Measurements from ENCODE around the gene TTLL4. TPM values are rescaled to one million over a fixed set of nuclear protein-coding genes. Genes with fewer than 3 reads are reported as not detected.
A peak's percentile ranks its signal among the peaks of the same experiment; 100 is the strongest.

Gene TTLL4
- total and polyA plus RNA-seq, 5 experiments from 2014 or later, result 2.2 to 23.1 (median 5.4) TPM

- no peaks in the 10 kb centered on the region for H3K27me3 Mint-ChIP-seq
- no peaks in the 10 kb centered on the region for H3K9me3 Mint-ChIP-seq
- POLR2A ChIA-PET, result no interaction called here
- peak overlapping the region in 1 of 10 donors; percentile 65 for H3K27ac Mint-ChIP-seq
- peaks cover 0 to 34% (median 14%) of the 10 kb centered on the region in 3 donors for H3K36me3 Mint-ChIP-seq
- DNase-seq, result no peak
- H3K4me1 Mint-ChIP-seq, result no peaks in the 10 kb centered on the region
- no peak overlapping the region for H3K4me3 Mint-ChIP-seq
- ATAC-seq, result no peak
Measured at GRCh38 chr2:218694405-218695145, 16.1 kb upstream of the TTLL4 start.

- ATAC-seq, result no peak
- H3K9me3 Mint-ChIP-seq, result no peaks in the 10 kb centered on the region
- no peaks in the 10 kb centered on the region for H3K4me1 Mint-ChIP-seq
- no peak overlapping the region for H3K4me3 Mint-ChIP-seq
- POLR2A ChIA-PET, result no interaction called here
- no peak for DNase-seq
- peaks cover 0 to 13% (median 6%) of the 10 kb centered on the region in 3 donors for H3K36me3 Mint-ChIP-seq
- no peaks in the 10 kb centered on the region for H3K27me3 Mint-ChIP-seq
- H3K27ac Mint-ChIP-seq, result no peak overlapping the region
Measured at GRCh38 chr2:218698885-218699284, 11.8 kb upstream of the TTLL4 start.

GRCh38 chr2:218701806-218702205 lies 8.8 kb upstream of the TTLL4 start:
- Mint-ChIP-seq H3K4me1 (no peaks in the 10 kb centered on the region), H3K4me3 (no peak overlapping the region), H3K36me3 (peaks cover 0 to 6% (median 4%) of the 10 kb centered on the region in 3 donors), H3K9me3 (no peaks in the 10 kb centered on the region), H3K27ac (no peak overlapping the region), H3K27me3 (peaks cover 0 to 3% (median 0%) of the 10 kb centered on the region in 5 donors)
- DNase-seq, result no peak
- no peak for ATAC-seq
- POLR2A ChIA-PET, result no interaction called here

- ATAC-seq (no peak), DNase-seq (no peak)
- H3K4me1 Mint-ChIP-seq, result no peaks in the 10 kb centered on the region
- peaks cover 0 to 6% (median 4%) of the 10 kb centered on the region in 3 donors for H3K36me3 Mint-ChIP-seq
- no peak overlapping the region for H3K4me3 Mint-ChIP-seq
- peak overlapping the region in 1 of 10 donors; percentile 1 for H3K27ac Mint-ChIP-seq
- H3K9me3 Mint-ChIP-seq, result no peaks in the 10 kb centered on the region
- POLR2A ChIA-PET, result no interaction called here
- peaks cover 0 to 7% (median 1%) of the 10 kb centered on the region in 5 donors for H3K27me3 Mint-ChIP-seq
Measured at GRCh38 chr2:218703341-218703740, 7.3 kb upstream of the TTLL4 start.

GRCh38 chr2:218708086-218708485 lies 2.5 kb upstream of the TTLL4 start:
- Mint-ChIP-seq H3K36me3 (no peaks in the 10 kb centered on the region), H3K4me1 (peaks cover 3 to 14% (median 12%) of the 10 kb centered on the region in 4 donors), H3K27ac (no peak overlapping the region), H3K27me3 (peaks cover 0 to 7% (median 1%) of the 10 kb centered on the region in 5 donors), H3K9me3 (no peaks in the 10 kb centered on the region), H3K4me3 (no peak overlapping the region)
- ATAC-seq (no peak), DNase-seq (no peak)
- POLR2A ChIA-PET, result no interaction called here

GRCh38 chr2:218709908-218710307 lies 727 bp upstream of the TTLL4 start:
- DNase-seq, result no peak
- Mint-ChIP-seq H3K27me3 (peaks cover 0 to 7% (median 1%) of the 10 kb centered on the region in 5 donors), H3K36me3 (no peaks in the 10 kb centered on the region), H3K27ac (peak overlapping the region in 1 of 10 donors; percentile 41), H3K4me1 (peaks cover 8 to 22% (median 20%) of the 10 kb centered on the region in 4 donors), H3K4me3 (peak overlapping the region; percentile 7 to 99 (median 96)), H3K9me3 (no peaks in the 10 kb centered on the region)
- ATAC-seq, result no peak
- POLR2A ChIA-PET, result interaction anchor here (0.7 to 2.3 kb wide), 9 partner anchors 35 to 677 kb away, joined by 3 to 7 read pairs (median 3); partner anchors contain the start of genes CNPPD1, CTDSP1, RNF25 and STK36

- POLR2A ChIA-PET, result interaction anchor here (0.7 to 2.3 kb wide), 11 partner anchors 12 to 676 kb away, joined by 3 to 7 read pairs (median 3); partner anchors contain the start of genes CNPPD1, CTDSP1, RNF25 and STK36
- DNase-seq (no peak), ATAC-seq (no peak)
- Mint-ChIP-seq H3K9me3 (no peaks in the 10 kb centered on the region), H3K4me1 (peaks cover 10 to 23% (median 22%) of the 10 kb centered on the region in 4 donors), H3K27me3 (peaks cover 0 to 7% (median 1%) of the 10 kb centered on the region in 5 donors), H3K36me3 (no peaks in the 10 kb centered on the region), H3K27ac (peak overlapping the region in 7 of 10 donors; percentile 47 to 94 (median 87)), H3K4me3 (peak overlapping the region; percentile 93 to 99 (median 96))
Measured at GRCh38 chr2:218710334-218710686, 325 bp upstream of the TTLL4 start.

GRCh38 chr2:218711550-218711929 lies 905 bp downstream of the TTLL4 start:
- POLR2A ChIA-PET, result interaction anchor here (0.8 to 2.3 kb wide), 6 partner anchors 37 to 465 kb away, joined by 3 to 6 read pairs (median 4); partner anchors contain the start of genes BCS1L, CNPPD1 and ZNF142
- no peaks in the 10 kb centered on the region for H3K9me3 Mint-ChIP-seq

GRCh38 chr2:218713922-218714321 lies 3.3 kb downstream of the TTLL4 start:
- no peak for ATAC-seq
- H3K4me3 Mint-ChIP-seq, result peak overlapping the region in 1 of 10 donors; percentile 4
- no peak overlapping the region for H3K27ac Mint-ChIP-seq

More at GRCh38 chr2:218711550-218711929, 905 bp downstream of the TTLL4 start:
- ATAC-seq (no peak), DNase-seq (peak in 1 of 10 donors; percentile 3)
- Mint-ChIP-seq H3K36me3 (peaks cover 0 to 9% (median 6%) of the 10 kb centered on the region in 3 donors), H3K27ac (peak overlapping the region; percentile 65 to 96 (median 92)), H3K4me3 (peak overlapping the region; percentile 93 to 99 (median 96)), H3K4me1 (peaks cover 10 to 23% (median 23%) of the 10 kb centered on the region in 4 donors), H3K27me3 (peaks cover 0 to 4% (median 0%) of the 10 kb centered on the region in 5 donors)

GRCh38 chr2:218716070-218716469 lies 5.4 kb downstream of the TTLL4 start:
- ATAC-seq (no peak), DNase-seq (no peak)
- no peaks in the 10 kb centered on the region for H3K27me3 Mint-ChIP-seq
- POLR2A ChIA-PET, result no interaction called here
- no peaks in the 10 kb centered on the region for H3K9me3 Mint-ChIP-seq
- no peak overlapping the region for H3K27ac Mint-ChIP-seq
- peaks cover 20 to 28% (median 25%) of the 10 kb centered on the region in 4 donors for H3K4me1 Mint-ChIP-seq
- no peak overlapping the region for H3K4me3 Mint-ChIP-seq
- H3K36me3 Mint-ChIP-seq, result peaks cover 0 to 30% (median 13%) of the 10 kb centered on the region in 3 donors

More at GRCh38 chr2:218713922-218714321, 3.3 kb downstream of the TTLL4 start:
- Mint-ChIP-seq H3K36me3 (peaks cover 0 to 22% (median 8%) of the 10 kb centered on the region in 3 donors), H3K27me3 (peaks cover 0 to 2% (median 0%) of the 10 kb centered on the region in 5 donors), H3K4me1 (peaks cover 10 to 26% (median 23%) of the 10 kb centered on the region in 4 donors), H3K9me3 (no peaks in the 10 kb centered on the region)
- no peak for DNase-seq
- POLR2A ChIA-PET, result no interaction called here

GRCh38 chr2:218717262-218717661 lies 6.6 kb downstream of the TTLL4 start:
- Mint-ChIP-seq H3K27me3 (no peaks in the 10 kb centered on the region), H3K4me3 (no peak overlapping the region), H3K27ac (peak overlapping the region in 1 of 10 donors; percentile 22), H3K9me3 (no peaks in the 10 kb centered on the region), H3K4me1 (peaks cover 12 to 21% (median 17%) of the 10 kb centered on the region in 4 donors), H3K36me3 (peaks cover 0 to 30% (median 13%) of the 10 kb centered on the region in 3 donors)
- ATAC-seq (no peak), DNase-seq (no peak)
- POLR2A ChIA-PET, result no interaction called here

- Mint-ChIP-seq H3K27me3 (no peaks in the 10 kb centered on the region), H3K9me3 (no peaks in the 10 kb centered on the region), H3K4me3 (no peak overlapping the region), H3K4me1 (peaks cover 20 to 28% (median 24%) of the 10 kb centered on the region in 4 donors), H3K27ac (no peak overlapping the region), H3K36me3 (peaks cover 0 to 30% (median 13%) of the 10 kb centered on the region in 3 donors)
- POLR2A ChIA-PET, result no interaction called here
- DNase-seq, result no peak
- no peak for ATAC-seq
Measured at GRCh38 chr2:218718058-218718457, 7.4 kb downstream of the TTLL4 start.

GRCh38 chr2:218719457-218719856 lies 8.8 kb downstream of the TTLL4 start:
- Mint-ChIP-seq H3K9me3 (peaks cover 0 to 3% (median 0%) of the 10 kb centered on the region in 9 donors), H3K4me3 (no peak overlapping the region), H3K36me3 (peaks cover 0 to 30% (median 13%) of the 10 kb centered on the region in 3 donors), H3K27ac (no peak overlapping the region), H3K27me3 (no peaks in the 10 kb centered on the region), H3K4me1 (peaks cover 24 to 27% (median 24%) of the 10 kb centered on the region in 4 donors)
- POLR2A ChIA-PET, result interaction anchor here (0.7 kb wide), 1 partner anchor 685 kb away, joined by 4 read pairs; no protein-coding TSS in a partner anchor
- no peak for ATAC-seq
- DNase-seq, result no peak
